HG03196 (cell line): Measurements from ENCODE around the gene ITPK1.
"Not testable (repeated sequence)": the region's sequence is repeated elsewhere in the genome, so short reads cannot be mapped to it uniquely, and the experiment has no call there.

ENCODE experiments used
- ATAC-seq: cut with Tn5 transposase; IDR thresholded peaks from one replicate; pipeline ENCODE4 v1.9.1; 2021; ENCODE audit not compliant: unreplicated experiment

ITPK1 gene

GRCh38 chr14:93115821-93116675 lies at the start of gene ITPK1:
ITPK1 (minus strand) TSS chr14:93115925; CDS start chr14:93115163, 762 bp downstream.
- peak; percentile 46 for ATAC-seq

GRCh38 chr14:93163564-93163963 lies 47.8 kb upstream of the ITPK1 start:
- no peak for ATAC-seq

GRCh38 chr14:93161411-93161940 lies 45.8 kb upstream of the ITPK1 start:
- ATAC-seq: no peak

GRCh38 chr14:93160353-93160801 lies 44.7 kb upstream of the ITPK1 start:
- no peak for ATAC-seq

- ATAC-seq: not testable (repeated sequence)
Measured at GRCh38 chr14:93159625-93160352, 44.1 kb upstream of the ITPK1 start.

- not testable (repeated sequence) for ATAC-seq
Measured at GRCh38 chr14:93158349-93158748, 42.6 kb upstream of the ITPK1 start.

- no peak for ATAC-seq
Measured at GRCh38 chr14:93156693-93157369, 41.1 kb upstream of the ITPK1 start.

GRCh38 chr14:93155667-93156066 lies 39.9 kb upstream of the ITPK1 start:
- ATAC-seq: no peak

- no peak for ATAC-seq
Measured at GRCh38 chr14:93153121-93153520, 37.4 kb upstream of the ITPK1 start.

- no peak for ATAC-seq
Measured at GRCh38 chr14:93150227-93151208, 34.8 kb upstream of the ITPK1 start.

GRCh38 chr14:93148979-93149378 lies 33.3 kb upstream of the ITPK1 start:
- no peak for ATAC-seq

GRCh38 chr14:93146119-93146518 lies 30.4 kb upstream of the ITPK1 start:
- no peak for ATAC-seq

GRCh38 chr14:93142854-93143652 lies 27.3 kb upstream of the ITPK1 start:
- no peak for ATAC-seq

- ATAC-seq: no peak
Measured at GRCh38 chr14:93137864-93138263, 22.1 kb upstream of the ITPK1 start.

- ATAC-seq: not testable (repeated sequence)
Measured at GRCh38 chr14:93136508-93136907, 20.8 kb upstream of the ITPK1 start.

GRCh38 chr14:93136009-93136408 lies 20.3 kb upstream of the ITPK1 start:
- no peak for ATAC-seq

GRCh38 chr14:93135399-93135798 lies 19.7 kb upstream of the ITPK1 start:
- ATAC-seq: no peak

- no peak for ATAC-seq
Measured at GRCh38 chr14:93133464-93133863, 17.7 kb upstream of the ITPK1 start.

- ATAC-seq: no peak
Measured at GRCh38 chr14:93132472-93133065, 16.8 kb upstream of the ITPK1 start.
